Astrocyte (in vitro differentiated cells and primary cell): ENCODE measurements around the gene TRIM72. TPM values are rescaled to one million over a fixed set of nuclear protein-coding genes. Genes with fewer than 3 reads are reported as not detected.

Source experiments
- DNase-seq: peaks from one replicate; pipeline ENCODE4 v3.0.0-alpha.2; 2010; ENCODE audit warnings: low read depth
- FAIRE-seq: peaks from 2 replicates; lab custom pipeline; 2011; peaks lifted over from hg19 to GRCh38; lab: Jason Lieb, UNC
- H2AFZ ChIP-seq: 2 replicates; pipeline ENCODE4 v1.6.0; 2012; ENCODE audit warnings: low read depth, low read length, inconsistent platforms
- H3K27ac ChIP-seq: 2 replicates; pipeline ENCODE4 v1.5.1; 2011; ENCODE audit warnings: low read depth, low read length, inconsistent platforms
- H3K27me3 ChIP-seq: 2 replicates; pipeline ENCODE4 v1.6.0; 2011; ENCODE audit warnings: low read length, inconsistent platforms; ENCODE audit not compliant: insufficient read depth
- H3K36me3 ChIP-seq: 2 replicates; pipeline ENCODE4 v1.5.1; 2011; ENCODE audit warnings: low read length, inconsistent platforms; ENCODE audit not compliant: insufficient read depth
- H3K4me1 ChIP-seq: 2 replicates; pipeline ENCODE4 v1.5.1; 2011; ENCODE audit warnings: low read length, inconsistent platforms; ENCODE audit not compliant: insufficient read depth
- H3K4me2 ChIP-seq: 2 replicates; pipeline ENCODE4 v1.6.0; 2012; ENCODE audit warnings: low read length, inconsistent platforms
- H3K4me3 ChIP-seq: 2 replicates; pipeline ENCODE4 v1.5.1; 2011; ENCODE audit warnings: low read depth, mild to moderate bottlenecking, low read length, inconsistent platforms; ENCODE audit not compliant: insufficient read depth
- H3K79me2 ChIP-seq: 2 replicates; pipeline ENCODE4 v1.6.0; 2012; ENCODE audit warnings: mild to moderate bottlenecking, low read length, inconsistent platforms; ENCODE audit not compliant: insufficient read depth
- H3K9ac ChIP-seq: 2 replicates; pipeline ENCODE4 v1.6.0; 2012; ENCODE audit warnings: mild to moderate bottlenecking, low read length, inconsistent platforms
- H3K9me3 ChIP-seq: 2 replicates; pipeline ENCODE4 v1.5.1; 2012; ENCODE audit warnings: low read depth, mild to moderate bottlenecking, low read length, inconsistent platforms; ENCODE audit not compliant: insufficient read depth
- H4K20me1 ChIP-seq: 2 replicates; pipeline ENCODE4 v1.6.0; 2012; ENCODE audit warnings: low read length, inconsistent platforms; ENCODE audit not compliant: insufficient read depth
- H3K27ac Mint-ChIP-seq: one replicate; pipeline ENCODE4 v1.8.0; 2021; ENCODE audit warnings: mild to moderate bottlenecking, mixed read lengths; ENCODE audit not compliant: unreplicated experiment
- H3K27me3 Mint-ChIP-seq: one replicate; pipeline ENCODE4 v1.8.0; 2021; ENCODE audit warnings: low read depth, mixed read lengths; ENCODE audit not compliant: unreplicated experiment
- H3K36me3 Mint-ChIP-seq: one replicate; pipeline ENCODE4 v1.8.0; 2021; ENCODE audit warnings: low read depth, mixed read lengths; ENCODE audit not compliant: unreplicated experiment
- H3K4me1 Mint-ChIP-seq: one replicate; pipeline ENCODE4 v1.8.0; 2021; ENCODE audit warnings: low read depth, mixed read lengths; ENCODE audit not compliant: unreplicated experiment
- H3K4me3 Mint-ChIP-seq: one replicate; pipeline ENCODE4 v1.8.0; 2021; ENCODE audit warnings: mild to moderate bottlenecking, moderate library complexity, mixed read lengths; ENCODE audit not compliant: unreplicated experiment
- H3K9me3 Mint-ChIP-seq: one replicate; pipeline ENCODE4 v1.8.0; 2021; ENCODE audit warnings: mild to moderate bottlenecking, mixed read lengths; ENCODE audit not compliant: unreplicated experiment
- EZH2 ChIP-seq: IDR thresholded peaks from 2 replicates; pipeline ENCODE4 v1.6.1; 2012; ENCODE audit warnings: mild to moderate bottlenecking, low read length, inconsistent platforms; ENCODE audit not compliant: insufficient read depth
- total RNA-seq: library from RNA; stranded (reverse); gene quantifications from 2 replicates; pipeline ENCODE4 v1.2.1, GENCODE V29; 2021
- TF ChIP-seq, protein P1 (sequence below): IDR thresholded peaks from 2 replicates; pipeline ENCODE4 v1.5.1; 2011; ENCODE audit warnings: low read depth, mild to moderate bottlenecking, inconsistent platforms, low read length, moderate library complexity; ENCODE audit not compliant: insufficient read depth

Gene TRIM72
- total RNA-seq, 1 donor from 2014 or later = not detected

DNA sequence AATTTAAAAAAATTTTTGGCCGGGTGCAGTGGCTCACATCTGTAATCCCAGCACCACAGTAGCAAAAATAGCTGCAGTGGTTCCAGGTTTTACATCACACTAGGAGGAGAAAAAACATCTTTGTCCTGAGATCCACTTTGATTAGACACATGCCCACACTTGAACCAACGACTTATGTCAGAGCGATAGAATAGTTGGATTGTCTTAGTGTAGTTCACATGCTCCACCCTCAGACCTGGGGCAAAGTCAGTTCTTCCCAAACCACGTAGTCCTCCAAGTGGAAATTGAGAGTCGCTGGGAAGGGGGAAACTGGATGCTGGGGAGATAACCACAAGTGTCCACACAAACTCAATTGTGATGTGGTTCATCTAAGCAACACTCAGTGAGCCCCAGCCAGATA is 34.4 kb downstream of the TRIM72 start:
- no peak overlapping the region for H3K4me3 Mint-ChIP-seq
- Histone ChIP-seq H3K4me3 (no peak overlapping the region), H4K20me1 (no peaks in the 10 kb centered on the region), H3K9me3 (no peaks in the 10 kb centered on the region), H3K27me3 (no peaks in the 10 kb centered on the region), H2AFZ (no peak overlapping the region), H3K79me2 (no peaks in the 10 kb centered on the region), H3K27ac (no peak overlapping the region), H3K4me2 (no peak overlapping the region), H3K9ac (no peak overlapping the region), H3K36me3 (no peaks in the 10 kb centered on the region), H3K4me1 (no peaks in the 10 kb centered on the region)
- TF ChIP-seq, protein P1, sequence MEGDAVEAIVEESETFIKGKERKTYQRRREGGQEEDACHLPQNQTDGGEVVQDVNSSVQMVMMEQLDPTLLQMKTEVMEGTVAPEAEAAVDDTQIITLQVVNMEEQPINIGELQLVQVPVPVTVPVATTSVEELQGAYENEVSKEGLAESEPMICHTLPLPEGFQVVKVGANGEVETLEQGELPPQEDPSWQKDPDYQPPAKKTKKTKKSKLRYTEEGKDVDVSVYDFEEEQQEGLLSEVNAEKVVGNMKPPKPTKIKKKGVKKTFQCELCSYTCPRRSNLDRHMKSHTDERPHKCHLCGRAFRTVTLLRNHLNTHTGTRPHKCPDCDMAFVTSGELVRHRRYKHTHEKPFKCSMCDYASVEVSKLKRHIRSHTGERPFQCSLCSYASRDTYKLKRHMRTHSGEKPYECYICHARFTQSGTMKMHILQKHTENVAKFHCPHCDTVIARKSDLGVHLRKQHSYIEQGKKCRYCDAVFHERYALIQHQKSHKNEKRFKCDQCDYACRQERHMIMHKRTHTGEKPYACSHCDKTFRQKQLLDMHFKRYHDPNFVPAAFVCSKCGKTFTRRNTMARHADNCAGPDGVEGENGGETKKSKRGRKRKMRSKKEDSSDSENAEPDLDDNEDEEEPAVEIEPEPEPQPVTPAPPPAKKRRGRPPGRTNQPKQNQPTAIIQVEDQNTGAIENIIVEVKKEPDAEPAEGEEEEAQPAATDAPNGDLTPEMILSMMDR = no peak
- no peak for TF ChIP-seq EZH2
- H3K27ac Mint-ChIP-seq = no peak overlapping the region
- H3K4me1 Mint-ChIP-seq = no peaks in the 10 kb centered on the region
- no peaks in the 10 kb centered on the region for H3K36me3 Mint-ChIP-seq
- H3K9me3 Mint-ChIP-seq = peaks cover 5% of the 10 kb centered on the region
- DNase-seq (no peak), FAIRE-seq (no peak)
- H3K27me3 Mint-ChIP-seq = peaks cover 22% of the 10 kb centered on the region

DNA sequence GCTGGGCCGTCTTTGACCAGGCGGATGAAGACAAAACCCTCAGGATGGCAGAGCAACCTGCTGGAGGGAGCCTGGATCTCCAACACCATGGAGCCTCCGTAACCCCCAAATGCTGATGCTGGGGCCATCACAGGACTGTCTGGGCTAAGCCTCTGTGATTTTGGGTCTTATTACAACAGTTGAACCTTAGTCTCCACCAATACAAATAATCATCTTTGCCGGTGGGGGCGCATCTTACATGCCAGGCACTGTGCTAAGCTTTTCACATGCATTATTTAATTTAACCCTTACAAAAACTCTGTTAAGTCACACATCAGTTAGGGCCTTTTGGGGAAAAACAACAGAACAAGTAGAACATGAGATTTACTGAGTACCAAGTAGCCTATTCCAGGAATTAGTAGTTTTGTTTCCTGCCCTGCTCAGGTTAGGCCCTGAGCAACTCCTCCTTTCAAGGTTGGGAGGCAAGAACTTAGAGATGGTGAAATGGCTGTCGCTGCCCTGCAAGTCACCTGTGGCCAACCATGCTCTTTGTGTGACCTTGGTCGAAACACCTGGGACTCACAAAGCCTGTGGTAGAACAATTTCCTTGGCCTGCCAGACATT is 37.0 kb downstream of the TRIM72 start:
- no peak for DNase-seq
- TF ChIP-seq, protein P1 = no peak
- no peak for TF ChIP-seq EZH2
- H3K4me3 ChIP-seq = no peak overlapping the region
- FAIRE-seq = no peak
- H2AFZ ChIP-seq = no peak overlapping the region
- H3K27ac Mint-ChIP-seq = no peak overlapping the region
- H3K4me2 ChIP-seq = no peak overlapping the region
- H3K9me3 ChIP-seq = no peaks in the 10 kb centered on the region
- peaks cover 19% of the 10 kb centered on the region for H3K27me3 Mint-ChIP-seq
- H3K4me1 ChIP-seq = no peaks in the 10 kb centered on the region
- H3K4me3 Mint-ChIP-seq = no peak overlapping the region
- H3K36me3 ChIP-seq = no peaks in the 10 kb centered on the region
- H4K20me1 ChIP-seq = no peaks in the 10 kb centered on the region
- no peaks in the 10 kb centered on the region for H3K36me3 Mint-ChIP-seq
- H3K9ac ChIP-seq = no peak overlapping the region
- peaks cover 3% of the 10 kb centered on the region for H3K9me3 Mint-ChIP-seq
- no peaks in the 10 kb centered on the region for H3K79me2 ChIP-seq
- H3K27ac ChIP-seq = no peak overlapping the region
- H3K27me3 ChIP-seq = peaks cover 2% of the 10 kb centered on the region
- peaks cover 3% of the 10 kb centered on the region for H3K4me1 Mint-ChIP-seq

DNA sequence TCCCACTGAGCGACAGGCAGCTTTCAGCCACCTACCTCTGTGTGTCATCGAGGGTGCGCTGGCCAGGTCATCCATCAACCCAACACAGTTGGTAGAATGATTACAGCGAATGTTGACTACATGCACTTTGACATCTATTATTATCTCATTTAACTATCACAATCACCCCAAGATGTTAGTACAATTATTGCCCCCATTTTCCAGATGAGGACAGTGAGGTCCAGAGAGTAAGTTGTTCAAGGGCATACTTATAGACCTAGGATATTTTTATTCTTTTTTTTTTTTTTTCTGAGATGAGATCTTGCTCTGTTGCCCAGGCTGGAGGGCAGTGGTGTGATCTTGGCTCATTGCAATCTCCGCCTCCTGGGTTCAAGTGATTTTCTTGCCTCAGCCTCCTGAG is 37.5 kb downstream of the TRIM72 start:
- Histone ChIP-seq H3K4me3 (no peak overlapping the region), H3K9me3 (no peaks in the 10 kb centered on the region), H3K79me2 (no peaks in the 10 kb centered on the region), H3K36me3 (no peaks in the 10 kb centered on the region), H3K27ac (no peak overlapping the region), H3K27me3 (peaks cover 2% of the 10 kb centered on the region), H4K20me1 (no peaks in the 10 kb centered on the region), H3K4me1 (no peaks in the 10 kb centered on the region), H2AFZ (no peak overlapping the region), H3K4me2 (no peak overlapping the region), H3K9ac (no peak overlapping the region)
- FAIRE-seq (no peak), DNase-seq (no peak)
- Mint-ChIP-seq H3K4me3 (no peak overlapping the region), H3K36me3 (no peaks in the 10 kb centered on the region), H3K9me3 (peaks cover 3% of the 10 kb centered on the region), H3K27ac (no peak overlapping the region), H3K4me1 (peaks cover 3% of the 10 kb centered on the region), H3K27me3 (peaks cover 14% of the 10 kb centered on the region)
- TF ChIP-seq, protein P1 = no peak
- TF ChIP-seq EZH2 = no peak
